ENCODE data around the gene EGFLAM.

Gene EGFLAM

DNA sequence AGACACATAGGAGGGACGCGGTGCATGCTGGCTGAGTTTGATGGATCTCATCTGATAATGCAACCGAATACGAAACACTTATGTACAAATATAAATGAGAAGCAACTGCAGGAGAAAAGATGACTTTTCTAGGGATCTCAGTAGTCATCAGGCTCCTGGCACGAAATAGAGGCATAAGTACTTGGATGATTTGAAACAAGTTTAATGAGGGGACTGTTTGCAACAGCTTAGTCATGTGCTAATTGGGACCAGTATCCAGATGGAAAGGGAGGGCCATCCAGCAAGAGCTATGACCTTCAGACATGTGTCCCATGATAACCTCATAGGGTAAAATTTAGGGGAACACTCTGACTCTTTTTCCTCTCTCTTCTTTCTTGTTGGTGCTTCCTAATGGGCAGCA is 123.0 kb downstream of the EGFLAM start:
- no peak for ATAC-seq (ENCODE audit: low read depth)
- Mint-ChIP-seq H3K36me3 (no peaks in the 10 kb centered on the region), H3K27ac (no peak overlapping the region), H3K4me3 (no peak overlapping the region), H3K27me3 (peaks cover 7% of the 10 kb centered on the region), H3K9me3 (no peaks in the 10 kb centered on the region), H3K4me1 (no peaks in the 10 kb centered on the region)
- DNase-seq (ENCODE audit: low spot score in 2 of 2) = no peak

DNA sequence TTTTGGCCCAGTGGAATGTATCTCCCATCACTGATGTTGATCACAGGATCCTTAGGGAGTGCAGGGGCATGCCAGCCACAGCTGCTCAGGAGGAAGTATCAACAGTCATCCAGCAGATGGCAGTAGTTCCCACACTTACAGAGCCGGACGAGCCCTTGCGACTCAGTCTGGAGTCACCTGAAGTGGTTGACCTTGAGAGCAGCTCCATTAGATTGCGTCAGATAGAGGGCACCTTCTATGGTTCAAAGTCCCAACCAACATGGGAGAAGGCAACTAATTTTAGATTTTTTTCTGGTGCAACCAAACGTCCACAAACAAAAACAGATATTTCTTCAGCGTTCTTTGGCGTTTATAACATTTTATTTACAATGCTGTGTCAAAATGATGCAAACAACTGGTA is 124.5 kb downstream of the EGFLAM start:
- Mint-ChIP-seq H3K27me3 (peaks cover 9% of the 10 kb centered on the region), H3K9me3 (no peaks in the 10 kb centered on the region), H3K4me3 (no peak overlapping the region), H3K4me1 (no peaks in the 10 kb centered on the region), H3K36me3 (no peaks in the 10 kb centered on the region), H3K27ac (no peak overlapping the region)
- DNase-seq (ENCODE audit: low spot score in 2 of 2) = peak in 1 of 2 donors; percentile 18
- peak; percentile 51 for ATAC-seq (ENCODE audit: low read depth)

DNA sequence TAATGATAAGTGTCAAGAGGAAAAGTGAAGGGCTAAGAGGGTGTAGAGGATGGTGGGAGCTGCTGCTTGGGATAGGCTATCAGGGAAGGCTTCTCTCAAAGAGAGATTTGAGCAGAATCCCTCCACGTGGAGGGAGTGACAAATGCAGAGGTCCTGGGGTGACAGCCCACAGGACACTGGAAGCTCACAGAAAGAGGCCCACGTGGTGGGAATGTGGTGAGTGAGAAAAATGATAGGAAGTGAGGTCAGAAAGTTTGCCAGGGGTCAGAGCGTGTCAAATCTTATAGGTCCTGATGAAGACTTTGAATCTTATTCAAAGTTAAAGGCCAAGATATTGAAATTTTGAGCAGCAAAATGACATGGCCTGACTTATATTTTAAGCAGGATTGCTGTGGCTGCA is 125.3 kb downstream of the EGFLAM start:
- no peak overlapping the region for H3K27ac Mint-ChIP-seq
- H3K27me3 Mint-ChIP-seq = peaks cover 6% of the 10 kb centered on the region
- DNase-seq (ENCODE audit: low spot score in 2 of 2) (no peak), ATAC-seq (ENCODE audit: low read depth) (no peak)
- no peaks in the 10 kb centered on the region for H3K9me3 Mint-ChIP-seq
- no peaks in the 10 kb centered on the region for H3K36me3 Mint-ChIP-seq
- H3K4me3 Mint-ChIP-seq = no peak overlapping the region
- no peaks in the 10 kb centered on the region for H3K4me1 Mint-ChIP-seq

DNA sequence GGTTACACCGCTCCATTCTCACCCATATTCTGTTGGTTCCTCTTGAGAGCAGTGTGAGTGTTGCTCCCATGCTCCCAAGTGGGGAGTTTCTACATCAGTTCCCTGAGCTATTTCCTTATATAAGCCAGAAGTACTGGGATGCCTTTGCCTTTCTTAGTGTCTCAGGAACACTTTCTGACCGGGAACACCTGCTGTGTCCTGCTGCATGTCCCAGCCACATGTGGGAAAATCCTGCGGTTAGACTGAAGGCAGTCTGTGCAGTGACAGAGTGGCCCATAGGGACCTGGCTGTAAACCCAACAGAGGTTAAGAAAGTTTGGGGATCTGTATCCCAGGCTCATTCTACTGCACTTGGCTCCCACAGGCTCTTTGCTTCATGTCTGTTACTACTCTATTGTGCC is 126.0 kb downstream of the EGFLAM start:
- Mint-ChIP-seq H3K4me3 (no peak overlapping the region), H3K36me3 (no peaks in the 10 kb centered on the region), H3K27ac (no peak overlapping the region), H3K9me3 (no peaks in the 10 kb centered on the region), H3K4me1 (no peaks in the 10 kb centered on the region), H3K27me3 (peaks cover 6% of the 10 kb centered on the region)
- no peak for DNase-seq (ENCODE audit: low spot score in 2 of 2)
- no peak for ATAC-seq (ENCODE audit: low read depth)

DNA sequence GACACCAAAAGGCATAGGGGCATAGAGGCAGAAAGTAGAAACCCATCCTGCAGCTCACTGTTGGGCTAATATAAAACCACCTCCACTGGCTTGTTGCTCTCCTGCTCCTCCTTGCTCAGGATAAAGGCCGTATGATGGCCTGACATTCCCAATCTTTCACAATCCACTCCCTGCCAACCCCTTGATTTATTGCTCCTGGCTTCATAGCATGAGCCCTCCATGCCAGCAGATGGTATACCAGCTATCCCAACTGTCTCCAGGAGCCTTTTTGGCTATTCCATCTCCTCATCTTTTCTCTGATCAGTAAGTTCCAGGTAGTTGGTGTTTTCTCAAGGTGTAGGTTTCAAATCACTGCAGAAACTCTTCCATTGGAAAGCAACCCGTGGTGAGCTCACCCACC is 128.8 kb downstream of the EGFLAM start:
- no peak overlapping the region for H3K4me3 Mint-ChIP-seq
- H3K9me3 Mint-ChIP-seq = peaks cover 1% of the 10 kb centered on the region
- no peak overlapping the region for H3K27ac Mint-ChIP-seq
- no peaks in the 10 kb centered on the region for H3K36me3 Mint-ChIP-seq
- no peak for ATAC-seq (ENCODE audit: low read depth)
- H3K4me1 Mint-ChIP-seq = no peaks in the 10 kb centered on the region
- peaks cover 4% of the 10 kb centered on the region for H3K27me3 Mint-ChIP-seq
- DNase-seq (ENCODE audit: low spot score in 2 of 2) = no peak

DNA sequence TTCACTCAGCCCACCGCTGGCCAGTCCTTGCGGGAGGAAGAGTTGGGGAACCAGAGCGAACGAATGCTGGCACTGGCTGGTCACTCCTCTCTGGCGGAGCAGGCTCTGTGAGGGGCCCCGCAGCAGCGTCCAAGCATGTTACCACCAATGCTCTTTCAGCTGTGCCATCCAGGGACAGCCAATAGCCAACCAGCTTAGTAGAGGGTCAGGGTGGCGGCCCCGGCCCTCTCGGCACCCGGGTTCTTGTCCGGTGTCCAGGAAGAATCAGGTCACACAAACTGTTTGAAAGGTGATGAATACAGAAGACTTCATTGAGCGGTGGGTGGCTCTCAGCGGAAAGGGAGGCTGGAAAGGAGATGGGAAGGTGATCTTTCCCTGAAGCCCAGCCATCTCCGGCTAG is 135.3 kb downstream of the EGFLAM start:
- Mint-ChIP-seq H3K4me1 (no peaks in the 10 kb centered on the region), H3K27ac (no peak overlapping the region), H3K27me3 (peaks cover 5% of the 10 kb centered on the region), H3K4me3 (no peak overlapping the region), H3K9me3 (peaks cover 1% of the 10 kb centered on the region), H3K36me3 (no peaks in the 10 kb centered on the region)
- no peak for ATAC-seq (ENCODE audit: low read depth)
- no peak for DNase-seq (ENCODE audit: low spot score in 2 of 2)

DNA sequence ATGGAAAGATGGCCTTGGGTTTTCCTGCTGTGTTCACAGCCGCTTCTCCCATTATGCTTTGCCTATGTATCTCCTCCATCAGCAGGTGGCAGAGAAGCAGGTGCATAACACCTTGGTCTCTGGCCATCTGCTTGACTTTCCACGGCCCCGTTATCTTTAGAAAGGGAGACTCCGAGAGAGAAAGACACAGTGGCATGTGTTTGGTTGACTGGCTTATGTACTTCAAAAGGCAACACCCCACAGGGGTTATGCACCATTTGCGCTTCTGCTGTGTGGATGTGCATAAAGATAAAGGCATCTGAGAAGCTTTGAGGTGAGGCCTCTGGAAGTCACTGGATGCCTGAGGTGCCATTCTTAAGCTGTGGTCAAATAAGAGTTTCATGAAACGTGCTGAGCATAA is 138.4 kb downstream of the EGFLAM start:
- no peaks in the 10 kb centered on the region for H3K4me1 Mint-ChIP-seq
- ATAC-seq (ENCODE audit: low read depth) = no peak
- no peak overlapping the region for H3K4me3 Mint-ChIP-seq
- no peak overlapping the region for H3K27ac Mint-ChIP-seq
- DNase-seq (ENCODE audit: low spot score in 2 of 2) = no peak
- peaks cover 2% of the 10 kb centered on the region for H3K9me3 Mint-ChIP-seq
- H3K36me3 Mint-ChIP-seq = no peaks in the 10 kb centered on the region
- peaks cover 5% of the 10 kb centered on the region for H3K27me3 Mint-ChIP-seq

DNA sequence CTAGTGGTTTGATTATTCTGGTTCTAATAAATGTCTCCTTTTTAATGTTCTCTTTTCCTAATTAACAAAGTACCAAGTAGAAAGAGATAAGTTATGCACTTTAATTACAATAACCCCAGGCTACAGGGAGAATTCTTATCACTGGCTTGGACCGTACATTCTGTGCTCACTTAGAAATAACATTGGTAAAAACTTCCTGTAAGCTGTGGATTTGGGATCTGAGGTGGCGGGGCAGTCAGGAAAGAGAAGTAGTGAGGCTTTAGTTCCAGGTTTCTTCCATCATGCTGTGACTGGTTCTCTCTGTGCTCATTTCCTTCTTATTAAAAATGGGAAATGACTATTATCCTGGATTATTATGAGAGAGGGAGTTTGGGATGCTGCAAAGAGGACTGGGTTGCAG is 142.0 kb downstream of the EGFLAM start:
- ATAC-seq (ENCODE audit: low read depth) (no peak), DNase-seq (ENCODE audit: low spot score in 2 of 2) (no peak)
- peaks cover 2% of the 10 kb centered on the region for H3K9me3 Mint-ChIP-seq
- H3K36me3 Mint-ChIP-seq = no peaks in the 10 kb centered on the region
- H3K4me3 Mint-ChIP-seq = no peak overlapping the region
- no peak overlapping the region for H3K27ac Mint-ChIP-seq
- H3K4me1 Mint-ChIP-seq = no peaks in the 10 kb centered on the region
- H3K27me3 Mint-ChIP-seq = peaks cover 7% of the 10 kb centered on the region

DNA sequence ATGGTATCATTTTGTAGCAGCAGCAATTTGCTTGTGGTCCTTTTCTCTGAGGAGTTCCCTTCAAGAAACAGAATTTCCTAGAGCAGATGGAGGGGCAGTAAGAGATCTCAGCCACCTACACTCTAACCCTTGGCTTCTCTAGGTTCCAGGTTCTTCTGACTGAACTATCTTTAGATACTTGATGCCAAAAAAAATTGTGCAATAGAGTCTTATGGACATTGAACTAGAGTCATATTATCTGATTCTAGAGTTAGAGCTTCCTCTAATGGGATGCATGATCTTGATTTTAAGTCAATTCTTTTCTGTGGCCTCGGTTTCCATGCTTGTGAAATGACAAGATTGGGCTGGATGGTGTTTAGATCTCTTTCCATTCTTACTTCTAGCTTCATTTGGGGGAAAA is 142.8 kb downstream of the EGFLAM start:
- no peak overlapping the region for H3K4me3 Mint-ChIP-seq
- no peak for ATAC-seq (ENCODE audit: low read depth)

DNA sequence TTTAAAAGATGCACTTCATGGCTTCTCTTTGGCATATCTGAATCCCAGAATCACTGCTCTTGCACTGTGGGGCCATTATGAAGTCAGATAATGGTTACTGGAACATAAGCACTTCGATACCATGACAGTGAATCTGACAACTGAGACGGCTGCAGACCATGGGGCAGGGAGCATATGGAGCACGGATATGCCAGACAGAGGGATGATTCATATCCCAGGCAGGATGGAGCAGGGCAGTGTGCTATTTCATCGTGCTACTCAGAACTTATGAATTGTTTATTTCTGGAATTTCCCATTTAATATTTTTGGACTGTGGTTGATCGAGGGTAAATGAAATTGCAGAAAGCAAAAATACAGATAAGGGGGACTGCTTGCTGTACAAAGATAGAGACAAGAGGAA is 145.0 kb downstream of the EGFLAM start:
- peaks cover 2% of the 10 kb centered on the region for H3K9me3 Mint-ChIP-seq

More for the DNA sequence above, 142.8 kb downstream of the EGFLAM start:
- H3K27ac Mint-ChIP-seq = no peak overlapping the region
- peaks cover 2% of the 10 kb centered on the region for H3K9me3 Mint-ChIP-seq
- no peaks in the 10 kb centered on the region for H3K36me3 Mint-ChIP-seq
- peaks cover 4% of the 10 kb centered on the region for H3K27me3 Mint-ChIP-seq
- no peak for DNase-seq (ENCODE audit: low spot score in 2 of 2)
- no peaks in the 10 kb centered on the region for H3K4me1 Mint-ChIP-seq

DNA sequence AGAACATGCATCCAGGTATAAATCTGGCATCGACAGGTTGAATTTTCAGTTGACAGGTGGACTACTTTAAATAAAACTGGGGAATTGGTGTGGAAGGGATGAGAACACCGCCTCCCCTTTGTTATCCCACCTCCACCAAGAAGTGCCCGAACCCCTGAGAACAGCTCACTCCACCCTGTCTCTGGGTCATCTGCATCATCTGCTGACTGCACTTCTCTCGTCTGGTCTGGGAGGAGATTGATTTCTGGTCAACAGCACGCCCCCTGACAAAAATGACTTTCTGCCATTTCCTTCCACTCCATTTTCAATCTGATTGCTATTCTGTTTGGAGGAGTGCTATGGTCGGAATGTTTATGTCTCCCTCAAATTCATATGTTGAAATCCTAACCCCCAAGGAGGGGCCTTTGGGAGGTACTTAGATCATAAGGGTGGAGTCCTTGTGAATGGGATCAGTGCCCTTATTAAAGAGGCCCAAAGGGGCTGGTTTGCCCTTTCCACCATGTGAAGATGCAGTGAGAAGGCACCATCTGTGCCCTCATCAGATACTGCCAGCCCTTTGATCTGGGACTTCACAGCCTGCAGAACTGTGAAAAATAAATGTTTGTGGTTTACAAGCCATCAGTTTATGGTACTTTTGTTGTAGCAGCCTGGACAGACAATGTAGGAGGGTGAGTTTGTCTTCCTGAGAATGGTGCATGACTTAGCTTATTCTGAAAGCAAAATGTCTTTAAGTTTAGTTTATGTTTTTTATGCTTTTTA is 145.7 kb downstream of the EGFLAM start:
- Mint-ChIP-seq H3K27me3 (peaks cover 8% of the 10 kb centered on the region), H3K9me3 (peaks cover 2% of the 10 kb centered on the region), H3K4me1 (no peaks in the 10 kb centered on the region), H3K4me3 (no peak overlapping the region), H3K36me3 (no peaks in the 10 kb centered on the region), H3K27ac (no peak overlapping the region)
- no peak for DNase-seq (ENCODE audit: low spot score in 2 of 2)
- ATAC-seq (ENCODE audit: low read depth) = no peak

More for the DNA sequence above, 145.0 kb downstream of the EGFLAM start:
- no peak for ATAC-seq (ENCODE audit: low read depth)
- Mint-ChIP-seq H3K27ac (no peak overlapping the region), H3K4me1 (no peaks in the 10 kb centered on the region), H3K27me3 (peaks cover 5% of the 10 kb centered on the region), H3K4me3 (no peak overlapping the region), H3K36me3 (no peaks in the 10 kb centered on the region)
- no peak for DNase-seq (ENCODE audit: low spot score in 2 of 2)

DNA sequence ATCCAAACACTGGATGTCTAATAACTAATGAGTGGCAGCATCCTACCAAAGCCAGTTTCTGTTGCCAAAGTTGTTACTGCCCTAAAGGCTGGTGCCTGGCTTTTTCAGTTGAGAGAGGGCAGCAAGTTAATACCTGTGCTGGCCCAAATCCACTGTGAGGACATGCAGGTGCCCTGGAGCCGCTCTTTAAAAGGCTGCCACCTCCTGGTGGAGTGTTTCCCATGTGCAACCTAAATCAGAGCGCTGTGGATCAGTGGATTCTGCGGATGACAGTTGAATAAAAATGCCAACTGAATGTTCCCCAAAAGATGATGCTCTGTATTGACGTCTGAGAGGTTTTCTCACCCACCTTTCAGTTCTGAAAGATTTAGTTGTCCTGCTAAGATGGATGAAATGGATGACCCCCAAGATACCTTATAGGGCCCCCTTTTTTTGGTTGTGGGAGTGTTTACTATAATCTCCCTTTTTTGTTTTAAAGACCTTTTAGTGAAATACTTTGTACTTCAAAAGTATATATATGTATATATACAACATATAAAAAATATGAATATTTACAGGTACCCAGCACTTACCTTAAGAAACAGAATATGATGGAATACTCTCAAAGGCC is 146.4 kb downstream of the EGFLAM start:
- Mint-ChIP-seq H3K4me1 (no peaks in the 10 kb centered on the region), H3K4me3 (no peak overlapping the region), H3K27me3 (peaks cover 8% of the 10 kb centered on the region), H3K9me3 (peaks cover 2% of the 10 kb centered on the region), H3K36me3 (no peaks in the 10 kb centered on the region), H3K27ac (no peak overlapping the region)
- DNase-seq (ENCODE audit: low spot score in 2 of 2) = no peak
- no peak for ATAC-seq (ENCODE audit: low read depth)

DNA sequence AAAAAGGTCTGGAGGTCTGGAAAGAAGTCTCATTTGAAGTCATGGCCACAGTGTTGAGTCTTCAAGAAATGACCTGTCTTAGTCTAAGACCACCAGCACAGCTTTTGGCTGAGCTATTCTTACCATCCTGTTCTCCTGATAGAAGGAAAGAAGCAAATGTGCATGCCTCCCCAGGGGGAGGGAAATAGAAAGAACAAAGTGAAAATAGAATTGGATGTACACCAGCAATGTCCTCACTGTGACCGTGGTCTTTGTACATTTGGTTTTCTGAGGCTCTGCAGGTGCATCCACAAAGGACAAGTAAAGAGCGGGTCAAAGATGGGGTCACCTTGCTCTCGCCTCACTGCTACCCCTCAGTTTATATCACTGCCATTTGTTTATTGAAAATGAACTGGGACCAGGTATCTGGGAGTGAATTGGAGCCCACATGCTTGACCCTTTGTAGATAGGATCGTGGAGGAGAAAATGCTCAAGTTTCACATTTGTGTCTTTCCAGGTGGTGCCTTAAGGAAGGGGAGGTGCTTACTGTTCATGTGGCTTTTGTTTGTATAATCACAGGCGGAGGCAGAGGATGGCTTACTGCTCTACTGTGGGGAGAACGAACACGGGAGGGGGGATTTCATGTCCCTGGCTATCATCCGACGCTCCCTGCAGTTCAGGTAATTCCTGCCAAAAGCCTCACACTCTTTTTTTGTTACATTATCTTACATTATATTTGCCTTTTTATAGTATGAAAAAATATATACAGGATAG is 150.3 kb downstream of the EGFLAM start:
- ATAC-seq (ENCODE audit: low read depth) (no peak), DNase-seq (ENCODE audit: low spot score in 2 of 2) (no peak)
- no peak overlapping the region for H3K4me3 Mint-ChIP-seq
- H3K27me3 Mint-ChIP-seq = peaks cover 6% of the 10 kb centered on the region
- no peaks in the 10 kb centered on the region for H3K9me3 Mint-ChIP-seq
- H3K4me1 Mint-ChIP-seq = no peaks in the 10 kb centered on the region
- no peaks in the 10 kb centered on the region for H3K36me3 Mint-ChIP-seq
- H3K27ac Mint-ChIP-seq = no peak overlapping the region

DNA sequence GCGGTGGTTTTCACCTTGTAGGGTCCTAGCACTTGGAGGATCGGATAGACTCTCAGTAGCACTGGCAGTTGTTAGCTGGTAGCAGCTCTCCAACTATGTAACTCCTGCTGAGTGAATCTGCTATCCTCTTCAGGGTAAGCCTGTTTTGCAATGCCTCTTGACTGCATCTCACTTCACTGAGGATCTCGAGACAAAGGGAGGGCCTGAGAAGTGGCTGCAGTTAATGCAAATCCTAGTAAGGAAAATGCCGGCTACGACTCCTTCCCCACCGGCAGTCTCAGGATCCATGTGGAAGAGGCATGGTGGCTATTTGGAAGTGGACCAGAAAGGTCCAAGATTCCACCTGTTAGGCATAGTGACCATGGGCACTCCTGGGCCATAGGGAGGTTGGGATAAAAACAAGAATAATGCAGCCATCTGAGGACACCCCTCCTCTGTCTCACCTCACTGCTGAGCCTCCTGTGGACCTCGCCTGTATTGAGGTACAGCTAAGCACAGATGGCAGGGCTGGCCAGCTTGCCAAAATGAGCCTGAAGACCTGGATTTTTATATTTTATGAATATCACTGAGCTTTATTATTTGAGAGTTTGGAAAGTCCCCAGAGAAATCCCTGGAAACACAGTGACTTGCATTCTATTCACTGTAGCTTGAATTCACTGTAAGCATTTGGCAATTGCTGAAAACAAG is 152.1 kb downstream of the EGFLAM start:
- no peak for ATAC-seq (ENCODE audit: low read depth)
- no peak for DNase-seq (ENCODE audit: low spot score in 2 of 2)
- Mint-ChIP-seq H3K4me1 (no peaks in the 10 kb centered on the region), H3K36me3 (no peaks in the 10 kb centered on the region), H3K4me3 (no peak overlapping the region), H3K27me3 (peaks cover 10% of the 10 kb centered on the region), H3K27ac (no peak overlapping the region), H3K9me3 (no peaks in the 10 kb centered on the region)

Measured in memory B cell (primary cell).